ENCODE data around the gene TXNDC15. TPM values are rescaled to one million over a fixed set of nuclear protein-coding genes. Genes with fewer than 3 reads are reported as not detected.

TXNDC15 gene
- total and polyA plus RNA-seq, 2 of the 13 experiments (the other 11 are each of a cell fraction or from before 2014, with no cell fraction given): 22.2 to 49.9 TPM

DNA sequence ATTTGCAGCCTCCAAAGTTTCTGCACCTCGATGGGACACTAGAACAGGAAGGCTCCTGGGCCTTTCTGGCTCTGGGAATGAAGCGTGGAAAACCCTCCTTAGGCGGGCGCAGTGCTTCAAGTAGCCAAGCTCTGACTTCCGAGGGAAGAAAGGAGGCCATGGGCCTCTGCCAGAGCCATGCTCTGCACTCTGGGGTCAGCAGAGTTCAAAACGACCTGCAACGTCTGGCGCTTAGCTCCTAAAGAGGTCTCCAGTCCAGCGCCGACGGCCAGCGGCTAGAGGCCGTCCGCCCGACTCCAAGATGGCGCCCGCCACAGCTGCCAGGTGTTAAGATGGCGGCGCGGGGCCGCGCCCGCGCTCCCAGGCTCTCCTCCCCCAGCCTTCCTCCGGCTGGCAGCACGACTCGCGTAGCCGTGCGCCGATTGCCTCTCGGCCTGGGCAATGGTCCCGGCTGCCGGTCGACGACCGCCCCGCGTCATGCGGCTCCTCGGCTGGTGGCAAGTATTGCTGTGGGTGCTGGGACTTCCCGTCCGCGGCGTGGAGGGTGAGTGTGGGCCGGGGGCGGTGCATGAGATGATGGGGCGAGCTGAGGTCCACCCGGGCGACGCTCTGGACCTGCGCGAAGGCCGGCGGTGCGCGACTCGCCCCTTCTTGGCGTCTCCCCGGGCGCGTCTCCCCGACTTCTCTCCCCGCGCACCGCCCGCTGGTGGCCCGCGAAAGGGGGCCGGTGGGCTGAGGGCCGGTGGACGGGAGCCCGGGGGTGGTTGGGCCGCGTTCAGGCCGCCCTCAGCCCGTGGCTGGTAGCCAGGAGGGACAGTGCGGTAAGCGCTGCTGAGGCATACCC lies at the start of gene TXNDC15 (continued):
- peak; percentile 96; the same call in 1 of the 2 replicates for TF ChIP-seq KAT7 (CRISPR knock-in tag; IDR thresholded peaks at IDR 0.05; ENCODE audit: borderline replicate concordance)
- no peak for TF ChIP-seq HNF4G (IDR thresholded peaks at IDR 0.05; ENCODE audit: borderline replicate concordance, low read depth, low read length)
- TF ChIP-seq HNF4G (CRISPR knock-in tag; IDR thresholded peaks at IDR 0.05; ENCODE audit: borderline replicate concordance, low read depth): peak; percentile 28; the same call in 1 of the 2 replicates
- TF ChIP-seq ZNF260 (CRISPR knock-in tag; IDR thresholded peaks at IDR 0.05; ENCODE audit: borderline replicate concordance, low read depth): no peak
- no peak for TF ChIP-seq NFE2 (CRISPR knock-in tag; IDR thresholded peaks at IDR 0.05)
- no peak; the same call in 1 of the 2 replicates for TF ChIP-seq ZSCAN21 (CRISPR knock-in tag; IDR thresholded peaks at IDR 0.05; ENCODE audit: borderline replicate concordance)
- TF ChIP-seq KDM4B (CRISPR knock-in tag; IDR thresholded peaks at IDR 0.05): peak; percentile 74; the same call in 1 of the 2 replicates
- peak; percentile 90; the same call in 1 of the 2 replicates for TF ChIP-seq DMAP1 (CRISPR knock-in tag; IDR thresholded peaks at IDR 0.05)
- TF ChIP-seq, protein P1, sequence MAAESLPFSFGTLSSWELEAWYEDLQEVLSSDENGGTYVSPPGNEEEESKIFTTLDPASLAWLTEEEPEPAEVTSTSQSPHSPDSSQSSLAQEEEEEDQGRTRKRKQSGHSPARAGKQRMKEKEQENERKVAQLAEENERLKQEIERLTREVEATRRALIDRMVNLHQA (CRISPR knock-in tag; IDR thresholded peaks at IDR 0.05): no peak
- TF ChIP-seq RXRA (CRISPR knock-in tag; IDR thresholded peaks at IDR 0.05): peak; percentile 96
- peak; percentile 67; the same call in 1 of the 2 replicates for TF ChIP-seq ZNF460 (CRISPR knock-in tag; IDR thresholded peaks at IDR 0.05; ENCODE audit: borderline replicate concordance)
- TF ChIP-seq TGIF2 (CRISPR knock-in tag; IDR thresholded peaks at IDR 0.05): peak; percentile 12; the same call in 1 of the 2 replicates
- peak; percentile 83; the same call in 1 of the 2 replicates for TF ChIP-seq ZNF33B (CRISPR knock-in tag; IDR thresholded peaks at IDR 0.05)
- TF ChIP-seq ZNF160 (CRISPR knock-in tag; IDR thresholded peaks at IDR 0.05): peak; percentile 94
- no peak for TF ChIP-seq MLLT10 (CRISPR knock-in tag; IDR thresholded peaks at IDR 0.05)
- TF ChIP-seq, protein P2, sequence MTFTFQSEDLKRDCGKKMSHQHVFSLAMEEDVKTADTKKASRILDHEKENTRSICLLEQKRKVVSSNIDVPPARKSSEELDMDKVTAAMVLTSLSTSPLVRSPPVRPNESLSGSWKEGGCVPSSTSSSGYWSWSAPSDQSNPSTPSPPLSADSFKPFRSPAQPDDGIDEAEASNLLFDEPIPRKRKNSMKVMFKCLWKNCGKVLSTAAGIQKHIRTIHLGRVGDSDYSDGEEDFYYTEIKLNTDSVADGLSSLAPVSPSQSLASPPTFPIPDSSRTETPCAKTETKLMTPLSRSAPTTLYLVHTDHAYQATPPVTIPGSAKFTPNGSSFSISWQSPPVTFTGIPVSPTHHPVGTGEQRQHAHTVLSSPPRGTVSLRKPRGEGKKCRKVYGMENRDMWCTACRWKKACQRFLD (CRISPR knock-in tag; IDR thresholded peaks at IDR 0.05; ENCODE audit: borderline replicate concordance): peak; percentile 97
- TF ChIP-seq KDM6A (CRISPR knock-in tag; IDR thresholded peaks at IDR 0.05; ENCODE audit: low read depth): no peak
- no peak for TF ChIP-seq SMYD3 (CRISPR knock-in tag; IDR thresholded peaks at IDR 0.05)
- TF ChIP-seq ZBTB42 (CRISPR knock-in tag; IDR thresholded peaks at IDR 0.05): peak; percentile 79
- TF ChIP-seq SALL2 (CRISPR knock-in tag; IDR thresholded peaks at IDR 0.05): peak; percentile 96; the same call in 1 of the 2 replicates
- peak; percentile 82 for TF ChIP-seq ZNF674 (CRISPR knock-in tag; IDR thresholded peaks at IDR 0.05; ENCODE audit: low read depth)
- peak; percentile 91 for TF ChIP-seq MEIS2 (CRISPR knock-in tag; IDR thresholded peaks at IDR 0.05)
- TF ChIP-seq, protein P3, sequence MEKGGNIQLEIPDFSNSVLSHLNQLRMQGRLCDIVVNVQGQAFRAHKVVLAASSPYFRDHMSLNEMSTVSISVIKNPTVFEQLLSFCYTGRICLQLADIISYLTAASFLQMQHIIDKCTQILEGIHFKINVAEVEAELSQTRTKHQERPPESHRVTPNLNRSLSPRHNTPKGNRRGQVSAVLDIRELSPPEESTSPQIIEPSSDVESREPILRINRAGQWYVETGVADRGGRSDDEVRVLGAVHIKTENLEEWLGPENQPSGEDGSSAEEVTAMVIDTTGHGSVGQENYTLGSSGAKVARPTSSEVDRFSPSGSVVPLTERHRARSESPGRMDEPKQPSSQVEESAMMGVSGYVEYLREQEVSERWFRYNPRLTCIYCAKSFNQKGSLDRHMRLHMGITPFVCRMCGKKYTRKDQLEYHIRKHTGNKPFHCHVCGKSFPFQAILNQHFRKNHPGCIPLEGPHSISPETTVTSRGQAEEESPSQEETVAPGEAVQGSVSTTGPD (CRISPR knock-in tag; IDR thresholded peaks at IDR 0.05): no peak
- peak; percentile 68; the same call in 1 of the 2 replicates for TF ChIP-seq ZNF850 (CRISPR knock-in tag; conservative IDR thresholded peaks at IDR 0.05)
- TF ChIP-seq, protein P4, sequence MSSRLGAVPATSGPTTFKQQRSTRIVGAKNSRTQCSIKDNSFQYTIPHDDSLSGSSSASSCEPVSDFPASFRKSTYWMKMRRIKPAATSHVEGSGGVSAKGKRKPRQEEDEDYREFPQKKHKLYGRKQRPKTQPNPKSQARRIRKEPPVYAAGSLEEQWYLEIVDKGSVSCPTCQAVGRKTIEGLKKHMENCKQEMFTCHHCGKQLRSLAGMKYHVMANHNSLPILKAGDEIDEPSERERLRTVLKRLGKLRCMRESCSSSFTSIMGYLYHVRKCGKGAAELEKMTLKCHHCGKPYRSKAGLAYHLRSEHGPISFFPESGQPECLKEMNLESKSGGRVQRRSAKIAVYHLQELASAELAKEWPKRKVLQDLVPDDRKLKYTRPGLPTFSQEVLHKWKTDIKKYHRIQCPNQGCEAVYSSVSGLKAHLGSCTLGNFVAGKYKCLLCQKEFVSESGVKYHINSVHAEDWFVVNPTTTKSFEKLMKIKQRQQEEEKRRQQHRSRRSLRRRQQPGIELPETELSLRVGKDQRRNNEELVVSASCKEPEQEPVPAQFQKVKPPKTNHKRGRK (CRISPR knock-in tag; IDR thresholded peaks at IDR 0.05): no peak

All from HepG2 (cell line).